ENCODE measurements around the gene TBL2. TPM values are rescaled to one million over a fixed set of nuclear protein-coding genes. Genes with fewer than 3 reads are reported as not detected.

TBL2 gene
- total RNA-seq, 1 experiment from 2014 or later: 32.3 TPM

DNA sequence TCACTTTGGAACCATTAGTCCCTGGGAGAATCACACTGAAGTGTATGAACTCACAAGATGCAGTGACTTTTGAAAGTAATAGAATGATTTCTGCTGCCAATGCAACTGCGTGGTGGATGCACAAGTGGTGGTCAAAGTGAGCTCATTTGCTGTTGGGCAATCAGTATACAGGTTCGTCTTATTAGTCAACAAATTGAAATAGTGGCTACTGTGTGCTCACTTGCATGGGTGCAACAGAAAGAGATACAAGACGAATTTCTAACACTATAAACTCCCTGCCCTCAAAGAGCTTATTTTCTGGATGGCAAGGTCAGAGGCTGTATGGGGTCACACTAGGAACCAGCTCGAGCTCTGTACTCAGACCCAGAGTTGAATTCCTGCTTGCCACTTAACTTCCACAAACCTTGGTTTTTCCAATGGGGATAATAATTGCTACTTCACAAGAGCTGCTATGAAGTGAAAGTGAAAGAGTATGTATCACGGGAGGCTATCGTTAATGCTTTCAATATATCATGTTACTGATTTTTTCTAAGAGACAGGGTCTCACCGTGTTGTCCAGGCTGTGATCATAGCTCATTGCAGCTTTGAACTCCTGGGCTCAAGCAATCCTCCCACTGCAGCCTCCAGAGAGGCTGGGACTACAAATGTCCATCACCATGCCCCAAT is 12.6 kb downstream of the TBL2 start:
- no peak for DNase-seq (ENCODE audit: low spot score)
- Mint-ChIP-seq H3K4me3 (no peak overlapping the region), H3K4me1 (peaks cover 8% of the 10 kb centered on the region; the same call in 1 of the 2 replicates), H3K36me3 (peaks cover 12% of the 10 kb centered on the region), H3K27ac (no peak overlapping the region), H3K27me3 (ENCODE audit: low read depth) (peaks cover 10% of the 10 kb centered on the region), H3K9me3 (peaks cover 3% of the 10 kb centered on the region; the same call in 1 of the 2 replicates)
- ChIA-PET POLR2A (no interaction called here), CTCF (interaction anchor here (1.1 kb wide), 1 partner anchor 192 kb away, joined by 3 read pairs; no protein-coding TSS in a partner anchor)
- no peak for ATAC-seq
- TF ChIP-seq SP1 (CRISPR knock-in tag; conservative IDR thresholded peaks at IDR 0.05) (no peak), ATF1 (CRISPR knock-in tag; IDR thresholded peaks at IDR 0.05) (no peak), NFYB (CRISPR knock-in tag; conservative IDR thresholded peaks at IDR 0.05; ENCODE audit: low read depth) (no peak), ZNF396 (CRISPR knock-in tag; IDR thresholded peaks at IDR 0.05; ENCODE audit: borderline replicate concordance) (no peak), NR2C2 (CRISPR knock-in tag; IDR thresholded peaks at IDR 0.05) (no peak), ETV6 (CRISPR knock-in tag; IDR thresholded peaks at IDR 0.05) (no peak), NR3C1 (CRISPR knock-in tag; conservative IDR thresholded peaks at IDR 0.05; ENCODE audit: low read depth) (no peak), TEAD4 (CRISPR knock-in tag; IDR thresholded peaks at IDR 0.05) (no peak)
- TF ChIP-seq, protein P1, sequence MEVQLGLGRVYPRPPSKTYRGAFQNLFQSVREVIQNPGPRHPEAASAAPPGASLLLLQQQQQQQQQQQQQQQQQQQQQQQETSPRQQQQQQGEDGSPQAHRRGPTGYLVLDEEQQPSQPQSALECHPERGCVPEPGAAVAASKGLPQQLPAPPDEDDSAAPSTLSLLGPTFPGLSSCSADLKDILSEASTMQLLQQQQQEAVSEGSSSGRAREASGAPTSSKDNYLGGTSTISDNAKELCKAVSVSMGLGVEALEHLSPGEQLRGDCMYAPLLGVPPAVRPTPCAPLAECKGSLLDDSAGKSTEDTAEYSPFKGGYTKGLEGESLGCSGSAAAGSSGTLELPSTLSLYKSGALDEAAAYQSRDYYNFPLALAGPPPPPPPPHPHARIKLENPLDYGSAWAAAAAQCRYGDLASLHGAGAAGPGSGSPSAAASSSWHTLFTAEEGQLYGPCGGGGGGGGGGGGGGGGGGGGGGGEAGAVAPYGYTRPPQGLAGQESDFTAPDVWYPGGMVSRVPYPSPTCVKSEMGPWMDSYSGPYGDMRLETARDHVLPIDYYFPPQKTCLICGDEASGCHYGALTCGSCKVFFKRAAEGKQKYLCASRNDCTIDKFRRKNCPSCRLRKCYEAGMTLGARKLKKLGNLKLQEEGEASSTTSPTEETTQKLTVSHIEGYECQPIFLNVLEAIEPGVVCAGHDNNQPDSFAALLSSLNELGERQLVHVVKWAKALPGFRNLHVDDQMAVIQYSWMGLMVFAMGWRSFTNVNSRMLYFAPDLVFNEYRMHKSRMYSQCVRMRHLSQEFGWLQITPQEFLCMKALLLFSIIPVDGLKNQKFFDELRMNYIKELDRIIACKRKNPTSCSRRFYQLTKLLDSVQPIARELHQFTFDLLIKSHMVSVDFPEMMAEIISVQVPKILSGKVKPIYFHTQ (CRISPR knock-in tag; IDR thresholded peaks at IDR 0.05): no peak
- TF ChIP-seq, protein P2, sequence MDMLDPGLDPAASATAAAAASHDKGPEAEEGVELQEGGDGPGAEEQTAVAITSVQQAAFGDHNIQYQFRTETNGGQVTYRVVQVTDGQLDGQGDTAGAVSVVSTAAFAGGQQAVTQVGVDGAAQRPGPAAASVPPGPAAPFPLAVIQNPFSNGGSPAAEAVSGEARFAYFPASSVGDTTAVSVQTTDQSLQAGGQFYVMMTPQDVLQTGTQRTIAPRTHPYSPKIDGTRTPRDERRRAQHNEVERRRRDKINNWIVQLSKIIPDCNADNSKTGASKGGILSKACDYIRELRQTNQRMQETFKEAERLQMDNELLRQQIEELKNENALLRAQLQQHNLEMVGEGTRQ (CRISPR knock-in tag; IDR thresholded peaks at IDR 0.05): no peak
- TF ChIP-seq, protein P3, sequence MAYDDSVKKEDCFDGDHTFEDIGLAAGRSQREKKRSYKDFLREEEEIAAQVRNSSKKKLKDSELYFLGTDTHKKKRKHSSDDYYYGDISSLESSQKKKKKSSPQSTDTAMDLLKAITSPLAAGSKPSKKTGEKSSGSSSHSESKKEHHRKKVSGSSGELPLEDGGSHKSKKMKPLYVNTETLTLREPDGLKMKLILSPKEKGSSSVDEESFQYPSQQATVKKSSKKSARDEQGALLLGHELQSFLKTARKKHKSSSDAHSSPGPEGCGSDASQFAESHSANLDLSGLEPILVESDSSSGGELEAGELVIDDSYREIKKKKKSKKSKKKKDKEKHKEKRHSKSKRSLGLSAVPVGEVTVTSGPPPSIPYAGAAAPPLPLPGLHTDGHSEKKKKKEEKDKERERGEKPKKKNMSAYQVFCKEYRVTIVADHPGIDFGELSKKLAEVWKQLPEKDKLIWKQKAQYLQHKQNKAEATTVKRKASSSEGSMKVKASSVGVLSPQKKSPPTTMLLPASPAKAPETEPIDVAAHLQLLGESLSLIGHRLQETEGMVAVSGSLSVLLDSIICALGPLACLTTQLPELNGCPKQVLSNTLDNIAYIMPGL (CRISPR knock-in tag; IDR thresholded peaks at IDR 0.05): no peak

DNA sequence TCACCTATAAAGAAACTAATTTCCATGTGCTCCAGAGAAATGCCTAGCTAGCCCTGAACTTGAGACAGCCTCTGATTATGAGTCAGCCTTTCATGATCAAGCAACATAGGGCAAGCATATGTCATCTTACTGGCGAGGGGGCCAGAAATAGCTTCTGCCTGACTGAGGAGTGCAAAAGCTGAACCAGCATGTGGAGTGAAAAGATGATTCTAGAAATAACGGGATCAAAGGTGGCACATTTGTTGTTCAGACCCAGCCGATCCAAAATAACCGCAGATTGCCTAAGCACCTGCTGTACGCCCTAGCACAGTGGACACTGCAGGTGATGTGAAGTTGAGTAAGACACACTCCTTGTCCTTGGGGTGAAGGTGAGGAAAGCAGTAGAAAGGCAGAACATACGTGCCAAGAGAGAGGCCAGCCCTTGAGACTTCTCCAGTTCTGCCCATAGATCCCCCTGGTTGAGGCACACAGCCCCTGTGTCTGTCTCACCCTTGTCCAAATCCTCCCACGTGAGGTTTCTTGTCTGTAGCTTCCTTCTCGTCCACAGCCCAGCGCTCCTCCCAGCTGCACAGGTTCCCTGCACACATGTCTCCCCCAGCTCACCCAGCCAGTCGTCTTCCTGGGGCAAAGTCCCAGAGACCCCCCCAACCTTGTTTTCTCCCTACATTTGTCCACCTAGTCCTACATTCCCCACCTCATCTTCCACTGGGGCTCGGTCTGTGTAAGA is 18.1 kb downstream of the TBL2 start:
- H3K4me3 Mint-ChIP-seq: no peak overlapping the region
- peaks cover 3% of the 10 kb centered on the region for H3K9me3 Mint-ChIP-seq
- no peak for ATAC-seq
- no peak overlapping the region for H3K27ac Mint-ChIP-seq
- peaks cover 34% of the 10 kb centered on the region for H3K27me3 Mint-ChIP-seq (ENCODE audit: low read depth)
- no peak for DNase-seq (ENCODE audit: low spot score)
- TF ChIP-seq, protein P3 (CRISPR knock-in tag; IDR thresholded peaks at IDR 0.05): no peak
- TF ChIP-seq CBFB (CRISPR knock-in tag; IDR thresholded peaks at IDR 0.05; ENCODE audit: low read depth) (no peak), CREM (CRISPR knock-in tag; IDR thresholded peaks at IDR 0.05) (no peak)
- POLR2A ChIA-PET: no interaction called here
- CTCF ChIA-PET: interaction anchor here (1.0 to 1.4 kb wide), 3 partner anchors 27 to 165 kb away, joined by 3 to 5 read pairs (median 4); no protein-coding TSS in a partner anchor
- peaks cover 17% of the 10 kb centered on the region for H3K4me1 Mint-ChIP-seq
- no peaks in the 10 kb centered on the region for H3K36me3 Mint-ChIP-seq
